Tibial nerve (tissue), 4 donors: Measurements from ENCODE around the gene SPINT3. TPM values are rescaled to one million over a fixed set of nuclear protein-coding genes. Genes with fewer than 3 reads are reported as not detected.

ENCODE experiments used
- DNase-seq, 2 donors: peaks; one replicate each; pipeline ENCODE4 v3.0.0-alpha.2; 2019; ENCODE audit warnings: low spot score in 2 of 2
- H3K27ac ChIP-seq, 4 donors: fragments of 200-600 bp; sonication (generic) in 3 of 4; one replicate each; pipeline ENCODE4 v1.5.1; 2017 to 2019; ENCODE audit warnings: mild to moderate bottlenecking in 1 of 4
- H3K27me3 ChIP-seq, 2 donors: fragments of 200-600 bp; sonication (generic) in 1 of 2; one replicate each; pipeline versions ENCODE4 v1.5.1 to v1.6.0; 2017 to 2019
- H3K36me3 ChIP-seq, 3 donors: fragments of 200-600 bp; sonication (generic); one replicate each; pipeline ENCODE4 v1.5.1; 2018 to 2019
- H3K4me1 ChIP-seq, 4 donors: fragments of 200-600 bp; sonication (generic) in 3 of 4; one replicate each; pipeline ENCODE4 v1.5.1; 2017 to 2019
- H3K4me3 ChIP-seq, 4 donors: fragments of 200-600 bp; sonication (generic) in 3 of 4; one replicate each; pipeline ENCODE4 v1.5.1; 2017 to 2019; ENCODE audit warnings: mild to moderate bottlenecking in 1 of 4, moderate library complexity in 1 of 4
- H3K9me3 ChIP-seq, 4 donors: fragments of 200-600 bp; sonication (generic) in 3 of 4; one replicate each; pipeline ENCODE4 v1.5.1; 2017 to 2019
- CTCF ChIP-seq, 5 experiments: fragments of 200-600 bp in 3 of 5; fragments of 450-650 bp in 2 of 5; sonication (generic) in 3 of 5; IDR thresholded peaks; one replicate each; pipeline ENCODE4 v1.5.1; 2016 to 2019; ENCODE audit warnings: antibody characterized with exemption in 5 of 5, mild to moderate bottlenecking in 3 of 5, moderate library complexity in 2 of 5
- EP300 ChIP-seq, 2 donors: sonication (generic); formaldehyde crosslinking; IDR thresholded peaks; one replicate each; pipeline ENCODE4 v1.6.1; 2017; ENCODE audit warnings: antibody characterized with exemption in 2 of 2, mild to moderate bottlenecking in 1 of 2
- POLR2A ChIP-seq, 2 donors: fragments of 450-650 bp; IDR thresholded peaks; one replicate each; pipeline ENCODE4 v1.6.1; 2017; ENCODE audit warnings: antibody characterized with exemption in 2 of 2, mild to moderate bottlenecking in 2 of 2, moderate library complexity in 2 of 2
- WGBS, 2 donors: methylation state at CpG; one replicate each; pipeline ENCODE4 v1.1.5; 2018; 5-methylcytosine and 5-hydroxymethylcytosine counted together
- total RNA-seq, 4 donors: library from RNA; depleted of rRNA; stranded (reverse); fragments of >200 nt; gene quantifications; one replicate each; pipeline ENCODE4 v1.1.0, GENCODE V29; 2016

The SPINT3 gene
- total RNA-seq, result not detected

- WGBS, 2 donors, result 65 to 82% methylated on average over 5 of the region's 5 CpGs
- no peak for DNase-seq
- H3K9me3 ChIP-seq, result no peaks in the 10 kb centered on the region
Observed at GRCh38 chr20:45515147-45515913, at the start of gene SPINT3. Gene SPINT3, minus strand, starts transcription at chr20:45515622. Its CDS starts 14 bp downstream, at chr20:45515608.

GRCh38 chr20:45564760-45565276, 49.4 kb upstream of the SPINT3 start:
- Histone ChIP-seq H3K36me3 (no peaks in the 10 kb centered on the region), H3K4me3 (no peak overlapping the region), H3K4me1 (no peaks in the 10 kb centered on the region), H3K9me3 (no peaks in the 10 kb centered on the region), H3K27me3 (no peaks in the 10 kb centered on the region), H3K27ac (no peak overlapping the region)
- 82 to 87% methylated on average over 2 of the region's 2 CpGs for WGBS, 2 donors
- DNase-seq, result no peak
- TF ChIP-seq CTCF (IDR thresholded peaks at IDR 0.05) (no peak), POLR2A (IDR thresholded peaks at IDR 0.05) (no peak), EP300 (IDR thresholded peaks at IDR 0.05) (no peak)

More at GRCh38 chr20:45515147-45515913, at the start of gene SPINT3:
- no peaks in the 10 kb centered on the region for H3K27me3 ChIP-seq
- no peak within 1 kb of the TSS for H3K4me3 ChIP-seq
- TF ChIP-seq EP300 (IDR thresholded peaks at IDR 0.05), result no peak
- TF ChIP-seq POLR2A (IDR thresholded peaks at IDR 0.05), result no peak
- no peak for TF ChIP-seq CTCF (IDR thresholded peaks at IDR 0.05)
- H3K27ac ChIP-seq, result no peak within 1 kb of the TSS
- no peaks in the 10 kb centered on the region for H3K36me3 ChIP-seq
- no peaks in the 10 kb centered on the region for H3K4me1 ChIP-seq

- H3K4me1 ChIP-seq, result no peaks in the 10 kb centered on the region
- 90 to 94% methylated on average over 1 of the region's 1 CpG for WGBS, 2 donors
- H3K9me3 ChIP-seq, result no peaks in the 10 kb centered on the region
- no peak for DNase-seq
- TF ChIP-seq CTCF (IDR thresholded peaks at IDR 0.05) (no peak), EP300 (IDR thresholded peaks at IDR 0.05) (no peak), POLR2A (IDR thresholded peaks at IDR 0.05) (no peak)
- no peaks in the 10 kb centered on the region for H3K36me3 ChIP-seq
- no peak overlapping the region for H3K27ac ChIP-seq
- H3K4me3 ChIP-seq, result no peak overlapping the region
- H3K27me3 ChIP-seq, result no peaks in the 10 kb centered on the region
Observed at GRCh38 chr20:45555198-45555597, 39.8 kb upstream of the SPINT3 start.

- no peaks in the 10 kb centered on the region for H3K27me3 ChIP-seq
- no peaks in the 10 kb centered on the region for H3K36me3 ChIP-seq
- no peak overlapping the region for H3K27ac ChIP-seq
- WGBS, 2 donors, result 82 to 84% methylated on average over 2 of the region's 2 CpGs
- DNase-seq, result no peak
- H3K9me3 ChIP-seq, result no peaks in the 10 kb centered on the region
- no peak for TF ChIP-seq EP300 (IDR thresholded peaks at IDR 0.05)
- TF ChIP-seq CTCF (IDR thresholded peaks at IDR 0.05), result no peak
- no peak for TF ChIP-seq POLR2A (IDR thresholded peaks at IDR 0.05)
- H3K4me1 ChIP-seq, result no peaks in the 10 kb centered on the region
- H3K4me3 ChIP-seq, result no peak overlapping the region
Observed at GRCh38 chr20:45552456-45552855, 37.0 kb upstream of the SPINT3 start.

GRCh38 chr20:45550765-45551164, 35.3 kb upstream of the SPINT3 start:
- H3K36me3 ChIP-seq, result no peaks in the 10 kb centered on the region
- TF ChIP-seq CTCF (IDR thresholded peaks at IDR 0.05) (no peak), POLR2A (IDR thresholded peaks at IDR 0.05) (no peak), EP300 (IDR thresholded peaks at IDR 0.05) (no peak)

More at GRCh38 chr20:45550765-45551164, 35.3 kb upstream of the SPINT3 start:
- DNase-seq, result no peak
- Histone ChIP-seq H3K9me3 (no peaks in the 10 kb centered on the region), H3K27me3 (no peaks in the 10 kb centered on the region), H3K27ac (no peak overlapping the region), H3K4me1 (no peaks in the 10 kb centered on the region), H3K4me3 (no peak overlapping the region)
